ENCODE results near the gene PAOX.

- TF ChIP-seq CTCF (IDR thresholded peaks at IDR 0.05) (peak in 3 of 6 experiments; percentile 13 to 35 (median 23)), POLR2A (IDR thresholded peaks at IDR 0.05) (peak in 1 of 2 donors; percentile 83)
Measured at GRCh38 chr10:133394064-133394663, 15.1 kb downstream of the PAOX start, which contains the start of gene MTG1.

Measured in thyroid gland (tissue), 4 donors.